Caco-2 (cell line): Measurements from ENCODE around the gene TMEM132D. TPM values are rescaled to one million over a fixed set of nuclear protein-coding genes. Genes with fewer than 3 reads are reported as not detected.

Experiments used
- BruUV-seq: library from RNA; stranded (reverse); fragments of 400-500 nt; replicated peaks from 2 replicates; lab custom pipeline; 2021; lab: Mats Ljungman, UMichigan
- CTCF ChIA-PET: fragments of 300-600 bp; sonication (Branson Sonifier 250); formaldehyde crosslinking; loops from one replicate; lab custom pipeline; 2022; ENCODE audit warnings: antibody characterized with exemption; lab: Charles Lee
- POLR2A ChIA-PET: fragments of 300-600 bp; sonication (Branson Sonifier 250); formaldehyde crosslinking; loops from one replicate; lab custom pipeline; 2022; ENCODE audit warnings: antibody characterized with exemption; lab: Charles Lee
- DNase-seq, 2 experiments: peaks; one replicate each; pipeline versions ENCODE4 v3.0.0 to v3.0.0-alpha.2; 2020 to 2022
- H3K27me3 ChIP-seq: replicated peaks from 2 replicates; pipeline ENCODE4 v1.6.0; 2011; ENCODE audit warnings: low read length; ENCODE audit not compliant: control insufficient read depth, insufficient read depth
- H3K36me3 ChIP-seq: 2 replicates; pipeline ENCODE4 v1.5.1; 2011; ENCODE audit warnings: low read length; ENCODE audit not compliant: control insufficient read depth, insufficient read depth
- H3K4me1 ChIP-seq: fragments of 250-450 bp; sonication (Bioruptor Pico); 2 replicates; pipeline ENCODE4 v1.5.1; 2020; ENCODE audit warnings: mild to moderate bottlenecking
- H3K4me3 ChIP-seq: 2 replicates; pipeline ENCODE4 v1.5.1; 2011; ENCODE audit warnings: low read depth, mild to moderate bottlenecking, control low read depth, low read length
- H3K9me3 ChIP-seq: fragments of 250-450 bp; sonication (Bioruptor Pico); 2 replicates; pipeline ENCODE4 v1.5.1; 2020; ENCODE audit warnings: mild to moderate bottlenecking, moderate library complexity
- H3K27ac Mint-ChIP-seq: one replicate; pipeline ENCODE4 v1.8.0; 2022; ENCODE audit warnings: mixed read lengths; ENCODE audit not compliant: unreplicated experiment
- H3K27me3 Mint-ChIP-seq: one replicate; pipeline ENCODE4 v1.8.0; 2022; ENCODE audit warnings: mixed read lengths; ENCODE audit not compliant: insufficient read depth, unreplicated experiment
- H3K36me3 Mint-ChIP-seq: one replicate; pipeline ENCODE4 v1.8.0; 2022; ENCODE audit warnings: mild to moderate bottlenecking, mixed read lengths; ENCODE audit not compliant: insufficient read depth, unreplicated experiment
- H3K4me1 Mint-ChIP-seq: one replicate; pipeline ENCODE4 v1.8.0; 2022; ENCODE audit warnings: low read depth, mixed read lengths; ENCODE audit not compliant: unreplicated experiment
- H3K4me3 Mint-ChIP-seq: one replicate; pipeline ENCODE4 v1.8.0; 2022; ENCODE audit warnings: mild to moderate bottlenecking, moderate library complexity, mixed read lengths; ENCODE audit not compliant: unreplicated experiment
- H3K9me3 Mint-ChIP-seq: one replicate; pipeline ENCODE4 v1.8.0; 2022; ENCODE audit warnings: mixed read lengths; ENCODE audit not compliant: unreplicated experiment
- CTCF ChIP-seq, 2 experiments: fragments of 200-600 bp in 1 of 2; IDR thresholded peaks; 1 replicate in 1 of 2; 2 replicates in 1 of 2; pipeline versions ENCODE4 v1.5.1 to v1.8.0; 2011 to 2022; ENCODE audit warnings: antibody characterized with exemption in 1 of 2, control low read depth in 1 of 2, inconsistent platforms in 1 of 2, low read depth in 1 of 2, low read length in 1 of 2, mild to moderate bottlenecking in 1 of 2, moderate library complexity in 1 of 2; ENCODE audit not compliant: insufficient read depth in 1 of 2, severe bottlenecking in 1 of 2, unreplicated experiment in 1 of 2
- intact Hi-C: fragments of 100-400 bp; cut with micrococcal nuclease; formaldehyde crosslinking; loops from one replicate; pipeline ENCODE4 v1.10.0; 2022; ENCODE audit not compliant: unreplicated experiment
- total RNA-seq: library from RNA; stranded (reverse); gene quantifications from 2 replicates; pipeline ENCODE4 v1.2.3, GENCODE V29; 2022

Gene TMEM132D
- total RNA-seq, 1 experiment from 2014 or later, result not detected

- ChIA-PET POLR2A (no interaction called here), CTCF (no interaction called here)
- Mint-ChIP-seq H3K9me3 (peaks cover under 1% of the 10 kb centered on the region), H3K4me1 (no peaks in the 10 kb centered on the region), H3K4me3 (no peak overlapping the region), H3K27ac (no peak overlapping the region), H3K36me3 (no peaks in the 10 kb centered on the region), H3K27me3 (no peaks in the 10 kb centered on the region)
- H3K4me1 ChIP-seq, result no peaks in the 10 kb centered on the region
- no peaks in the 10 kb centered on the region for H3K27me3 ChIP-seq
- no peak for DNase-seq
- no TSS peak for BruUV-seq
- no peaks in the 10 kb centered on the region for H3K9me3 ChIP-seq
- no peaks in the 10 kb centered on the region for H3K36me3 ChIP-seq
- no peak for TF ChIP-seq CTCF (IDR thresholded peaks at IDR 0.05; ENCODE audit: insufficient read depth in 1 of 2, low read depth in 1 of 2, low read length in 1 of 2, severe bottlenecking in 1 of 2, unreplicated experiment in 1 of 2)
- intact Hi-C loops, result no loop called here
- H3K4me3 ChIP-seq, result no peak overlapping the region
Measured at GRCh38 chr12:129409281-129409680, 494.5 kb downstream of the TMEM132D start.

- Histone ChIP-seq H3K27me3 (no peaks in the 10 kb centered on the region), H3K36me3 (no peaks in the 10 kb centered on the region), H3K4me3 (no peak overlapping the region), H3K4me1 (no peaks in the 10 kb centered on the region), H3K9me3 (no peaks in the 10 kb centered on the region)
- ChIA-PET POLR2A (no interaction called here), CTCF (no interaction called here)
- no peak overlapping the region for H3K27ac Mint-ChIP-seq
- no TSS peak for BruUV-seq
- intact Hi-C loops, result no loop called here
- H3K4me1 Mint-ChIP-seq, result no peaks in the 10 kb centered on the region
- H3K9me3 Mint-ChIP-seq, result peaks cover 14% of the 10 kb centered on the region
- DNase-seq, result no peak
- H3K4me3 Mint-ChIP-seq, result no peak overlapping the region
- H3K36me3 Mint-ChIP-seq, result no peaks in the 10 kb centered on the region
- no peak for TF ChIP-seq CTCF (IDR thresholded peaks at IDR 0.05; ENCODE audit: insufficient read depth in 1 of 2, low read depth in 1 of 2, low read length in 1 of 2, severe bottlenecking in 1 of 2, unreplicated experiment in 1 of 2)
- peaks cover 3% of the 10 kb centered on the region for H3K27me3 Mint-ChIP-seq
Measured at GRCh38 chr12:129404556-129404955, 499.3 kb downstream of the TMEM132D start.

GRCh38 chr12:129401572-129401971, 502.3 kb downstream of the TMEM132D start:
- no peak overlapping the region for H3K4me3 ChIP-seq
- CTCF ChIA-PET, result no interaction called here
- Mint-ChIP-seq H3K36me3 (no peaks in the 10 kb centered on the region), H3K27ac (no peak overlapping the region), H3K27me3 (peaks cover 3% of the 10 kb centered on the region), H3K4me1 (no peaks in the 10 kb centered on the region), H3K4me3 (no peak overlapping the region), H3K9me3 (peaks cover 22% of the 10 kb centered on the region)
- H3K9me3 ChIP-seq, result no peaks in the 10 kb centered on the region
- BruUV-seq, result no TSS peak
- TF ChIP-seq CTCF (IDR thresholded peaks at IDR 0.05; ENCODE audit: insufficient read depth in 1 of 2, low read depth in 1 of 2, low read length in 1 of 2, severe bottlenecking in 1 of 2, unreplicated experiment in 1 of 2), result no peak
- no peaks in the 10 kb centered on the region for H3K36me3 ChIP-seq
- POLR2A ChIA-PET, result no interaction called here
- no peak for DNase-seq
- H3K4me1 ChIP-seq, result no peaks in the 10 kb centered on the region
- intact Hi-C loops, result no loop called here
- no peaks in the 10 kb centered on the region for H3K27me3 ChIP-seq
